ENCODE measurements around the gene SRR.

The SRR gene

GRCh38 chr17:2282297-2282873 lies 21.4 kb upstream of the SRR start:
- TF ChIP-seq CREB5 (CRISPR knock-in tag; IDR thresholded peaks at IDR 0.05; ENCODE audit: low read depth) (no peak), RARB (CRISPR knock-in tag; IDR thresholded peaks at IDR 0.05) (no peak)
- ATAC-seq: peak; percentile 82

GRCh38 chr17:2283302-2283701 lies 20.4 kb upstream of the SRR start:
- TF ChIP-seq ESRRG (CRISPR knock-in tag; IDR thresholded peaks at IDR 0.05) (no peak), TSHZ2 (CRISPR knock-in tag; IDR thresholded peaks at IDR 0.05) (no peak)
- ATAC-seq: no peak

GRCh38 chr17:2289878-2290478 lies 13.8 kb upstream of the SRR start:
- TF ChIP-seq CREB5 (CRISPR knock-in tag; IDR thresholded peaks at IDR 0.05; ENCODE audit: low read depth) (no peak), OSR1 (CRISPR knock-in tag; IDR thresholded peaks at IDR 0.05) (no peak), ZFP30 (CRISPR knock-in tag; IDR thresholded peaks at IDR 0.05) (no peak), RARB (CRISPR knock-in tag; IDR thresholded peaks at IDR 0.05) (no peak), ARNTL (CRISPR knock-in tag; IDR thresholded peaks at IDR 0.05; ENCODE audit: borderline replicate concordance, low read depth) (no peak), ESRRG (CRISPR knock-in tag; IDR thresholded peaks at IDR 0.05) (no peak), ZNF70 (CRISPR knock-in tag; IDR thresholded peaks at IDR 0.05) (no peak), GLIS3 (CRISPR knock-in tag; IDR thresholded peaks at IDR 0.05) (no peak), ZNF565 (CRISPR knock-in tag; conservative IDR thresholded peaks at IDR 0.05; ENCODE audit: low read depth) (no peak), ISL1 (CRISPR knock-in tag; IDR thresholded peaks at IDR 0.05) (no peak), POU6F1 (CRISPR knock-in tag; IDR thresholded peaks at IDR 0.05; ENCODE audit: borderline replicate concordance, low read depth) (no peak), TCF4 (CRISPR knock-in tag; IDR thresholded peaks at IDR 0.05; ENCODE audit: borderline replicate concordance) (no peak), CSRNP3 (CRISPR knock-in tag; IDR thresholded peaks at IDR 0.05) (no peak), TSHZ2 (CRISPR knock-in tag; IDR thresholded peaks at IDR 0.05) (no peak), ZNF8 (CRISPR knock-in tag; IDR thresholded peaks at IDR 0.05) (no peak), ZFP3 (CRISPR knock-in tag; IDR thresholded peaks at IDR 0.05) (no peak)
- no peak for ATAC-seq
